Panc1 (cell line): ENCODE measurements around the gene FAM13B.

Source experiments
- CTCF ChIP-seq: fragments of 450-650 bp; IDR thresholded peaks from 2 replicates; pipeline ENCODE4 v1.5.1; 2017; ENCODE audit warnings: mild to moderate bottlenecking
- POLR2AphosphoS5 ChIP-seq: IDR thresholded peaks from 2 replicates; pipeline ENCODE4 v1.6.1; 2012; ENCODE audit warnings: mild to moderate bottlenecking, low read depth, low read length, moderate library complexity

GRCh38 chr5:138033386-138033808 lies 518 bp upstream of the FAM13B start:
- no peak for TF ChIP-seq CTCF
- TF ChIP-seq POLR2AphosphoS5: no peak
